GM18870 (cell line): ENCODE results near the gene SLC9A1.

Experiments used
- ATAC-seq: cut with Tn5 transposase; IDR thresholded peaks from one replicate; pipeline ENCODE4 v1.9.1; 2021; ENCODE audit warnings: moderate library complexity; ENCODE audit not compliant: unreplicated experiment

SLC9A1 gene

DNA sequence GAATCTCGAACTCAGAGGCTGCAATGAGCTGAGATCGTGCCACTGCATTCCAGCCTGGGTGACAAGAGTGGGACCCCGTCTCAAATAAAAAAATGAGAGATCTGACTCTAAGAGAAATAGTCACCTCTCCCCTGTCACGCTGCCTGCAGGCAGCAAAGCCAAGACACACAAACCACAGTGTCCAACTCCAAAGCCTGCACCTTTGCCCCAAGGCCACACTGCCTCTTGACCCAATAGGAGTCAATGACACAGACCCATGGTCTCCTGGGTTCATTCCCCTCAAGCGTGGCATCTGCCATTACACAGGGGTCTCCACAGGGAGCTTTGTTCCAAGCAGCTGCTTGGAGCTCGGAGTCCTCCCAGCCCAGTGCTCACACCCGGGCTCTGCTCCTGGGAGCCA lies 46.3 kb downstream of the SLC9A1 start:
- ATAC-seq = no peak

DNA sequence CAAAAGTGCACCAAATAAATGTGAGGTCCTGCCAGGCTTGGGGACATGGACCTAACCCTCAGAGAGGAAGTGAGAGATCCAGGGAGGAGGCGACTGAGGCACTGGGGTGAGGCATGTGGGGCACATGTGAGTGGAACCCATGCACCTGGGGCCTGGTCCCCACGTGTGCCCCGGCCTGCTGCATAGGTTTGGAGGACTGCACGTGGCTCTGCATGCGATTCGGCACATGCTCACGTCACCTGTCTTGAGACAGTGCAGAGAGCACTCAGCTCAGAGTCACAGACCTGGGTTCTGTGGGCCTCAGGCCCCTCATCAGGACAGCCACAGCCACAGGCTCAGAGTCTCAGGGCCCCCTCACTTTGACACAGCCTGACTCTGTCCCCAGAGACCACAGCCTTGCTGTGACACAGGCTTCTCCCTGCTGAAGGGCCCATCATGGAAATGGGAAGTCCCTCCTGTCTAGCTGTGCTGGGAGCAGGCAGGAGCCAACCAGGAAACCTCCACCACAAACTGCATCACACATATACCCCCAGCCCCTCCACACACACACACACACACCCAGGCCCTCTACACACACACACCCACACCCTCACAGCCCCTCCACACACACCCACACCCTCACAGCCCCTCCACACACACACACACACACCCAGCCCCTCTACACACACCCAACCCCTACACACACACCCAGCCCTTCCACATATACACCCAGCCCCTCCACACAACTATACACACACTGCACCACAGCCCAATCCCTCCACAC lies 48.2 kb downstream of the SLC9A1 start:
- ATAC-seq = no peak

DNA sequence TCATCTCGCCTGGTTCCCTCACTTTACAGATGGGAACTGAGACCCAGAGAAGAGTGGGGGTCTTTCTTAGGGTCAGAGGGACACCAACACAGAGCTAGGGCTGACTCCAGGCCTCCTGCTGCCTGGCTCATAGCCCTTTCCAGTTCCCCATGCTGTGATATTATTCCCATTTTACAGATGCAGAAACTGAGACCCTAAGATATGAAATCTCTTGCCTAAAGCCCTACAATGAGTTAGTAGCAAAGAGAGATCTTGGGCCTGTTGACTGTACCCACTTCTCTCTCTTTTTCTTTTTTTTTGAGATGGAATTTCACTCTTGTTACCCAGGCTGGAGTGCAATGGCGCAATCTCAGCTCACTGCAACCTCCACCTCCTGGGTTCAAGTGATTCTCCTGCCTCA lies 49.9 kb downstream of the SLC9A1 start:
- ATAC-seq = no peak

DNA sequence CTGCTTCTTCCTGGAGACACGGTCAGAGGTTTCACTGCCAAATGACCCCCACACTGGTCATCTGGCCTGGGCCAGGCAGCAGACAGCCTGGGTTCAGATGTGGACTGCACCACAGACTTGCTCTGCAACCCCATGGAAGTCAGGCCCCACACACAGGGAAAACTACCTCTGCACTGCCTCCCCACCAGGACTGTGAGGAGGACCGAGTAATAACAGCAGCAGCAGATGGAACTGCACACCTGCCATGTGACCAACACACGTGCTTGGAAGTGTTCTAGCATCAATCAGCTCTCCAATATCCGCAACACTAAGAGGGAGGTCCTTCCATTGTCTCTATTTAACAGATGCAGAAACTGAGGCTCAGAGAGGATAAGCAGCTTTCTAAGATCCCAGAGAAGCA lies 51.4 kb downstream of the SLC9A1 start:
- ATAC-seq = no peak

DNA sequence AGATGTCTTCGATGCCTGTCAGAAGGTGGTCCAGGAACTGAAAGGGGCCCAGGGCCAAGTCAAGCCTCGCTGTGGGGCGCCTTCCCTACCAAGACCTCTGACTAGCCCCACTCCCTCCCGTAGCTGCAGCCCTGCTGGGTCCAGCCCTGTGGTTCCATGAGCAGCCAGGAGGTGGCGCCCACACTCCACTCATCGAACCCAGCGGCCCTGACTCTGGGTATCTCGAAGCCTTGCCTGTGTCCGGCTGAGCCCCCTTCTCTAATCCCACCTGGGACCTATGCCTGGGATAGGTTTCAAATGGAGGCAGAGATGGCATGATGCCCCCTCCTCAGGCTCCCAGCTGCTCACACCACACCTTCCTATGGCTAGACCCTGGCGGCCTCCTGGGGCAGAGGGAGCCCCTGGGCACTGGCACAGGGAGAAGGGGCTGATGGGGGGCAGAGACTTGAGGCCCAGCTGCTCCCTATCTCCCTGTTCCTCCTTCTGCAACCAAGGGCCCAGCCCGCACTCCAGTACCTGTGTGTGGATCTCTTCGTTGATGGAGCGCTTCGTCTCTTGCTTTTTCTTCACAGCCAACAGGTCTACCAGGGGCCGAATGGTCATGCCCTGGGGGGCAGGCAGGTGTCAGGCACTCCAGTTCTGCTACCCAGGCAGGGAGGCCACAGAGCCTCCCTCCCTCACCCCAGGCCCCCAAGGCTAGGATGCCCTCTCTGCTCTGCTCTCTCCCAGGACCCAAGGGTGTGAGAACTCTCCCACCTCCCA lies 52.0 kb downstream of the SLC9A1 start:
- ATAC-seq = no peak

DNA sequence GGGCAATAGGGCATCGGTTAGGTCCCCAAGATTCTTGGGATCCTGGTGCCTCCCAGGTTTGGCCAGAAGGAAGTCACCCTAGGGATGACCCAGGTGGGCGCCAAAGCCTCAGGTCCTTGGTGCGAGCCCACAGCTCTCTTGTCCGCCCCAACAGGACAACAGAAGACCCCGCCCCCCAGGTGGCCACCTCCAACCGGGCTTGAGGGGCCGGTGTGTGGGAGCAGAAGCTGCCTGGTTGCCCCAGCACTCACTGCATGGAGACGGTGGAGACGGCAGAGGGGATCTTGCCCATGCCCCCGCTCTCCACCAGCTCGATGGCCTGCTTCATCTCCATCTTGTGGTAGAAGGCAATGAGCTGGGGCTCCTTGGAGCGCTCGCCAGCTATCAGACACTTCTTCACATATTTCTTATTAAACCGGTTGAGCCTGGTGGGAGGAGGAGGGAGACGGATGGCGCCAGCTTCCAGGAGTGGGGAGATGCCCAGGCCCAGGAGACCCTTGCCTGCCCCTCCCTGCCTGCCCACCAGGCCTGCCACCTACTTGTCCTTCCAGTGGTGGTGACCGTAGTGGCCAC lies 52.7 kb downstream of the SLC9A1 start:
- no peak for ATAC-seq

DNA sequence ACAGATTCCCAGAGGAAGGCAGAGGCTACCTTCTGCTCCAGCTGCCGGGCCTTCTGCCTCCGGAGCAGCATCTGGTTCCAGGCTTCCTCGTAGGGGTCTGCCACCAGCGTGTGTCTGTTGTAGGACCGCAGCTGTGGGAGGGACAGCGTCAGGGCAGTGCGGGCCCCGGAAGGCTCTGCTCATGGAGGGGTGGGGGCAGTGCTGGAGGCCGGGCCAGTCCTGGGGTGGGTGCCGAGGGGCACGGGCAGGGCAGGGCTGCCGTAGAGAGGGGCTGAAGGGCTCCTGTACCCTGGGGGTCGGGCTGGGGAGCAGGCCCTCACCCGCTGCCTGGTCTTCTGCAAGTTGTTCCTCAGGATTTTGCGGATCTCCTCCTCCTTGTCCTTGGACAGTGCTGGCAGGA lies 53.2 kb downstream of the SLC9A1 start:
- no peak for ATAC-seq

DNA sequence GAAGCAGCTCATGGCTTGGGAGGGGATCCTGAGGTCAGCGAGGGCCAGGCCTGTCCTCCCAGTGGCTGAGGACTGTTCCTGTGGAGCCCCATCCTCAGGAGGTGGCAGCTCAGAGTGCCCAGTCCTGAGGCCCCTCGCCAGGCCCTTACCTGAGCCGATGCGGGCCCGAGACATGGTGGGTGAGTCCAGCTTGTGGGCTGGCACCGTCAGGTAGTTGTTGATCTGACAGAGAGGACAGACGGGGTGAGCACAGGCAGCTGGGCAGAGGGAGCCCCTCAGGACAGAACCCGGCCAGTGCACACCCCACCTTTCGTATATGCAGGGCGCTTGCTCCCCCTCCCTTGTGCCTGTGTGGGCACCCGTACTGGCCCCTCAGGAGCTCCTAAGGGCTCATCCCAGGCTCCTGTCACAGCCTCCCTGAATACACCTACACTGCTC lies 53.9 kb downstream of the SLC9A1 start:
- ATAC-seq = no peak

DNA sequence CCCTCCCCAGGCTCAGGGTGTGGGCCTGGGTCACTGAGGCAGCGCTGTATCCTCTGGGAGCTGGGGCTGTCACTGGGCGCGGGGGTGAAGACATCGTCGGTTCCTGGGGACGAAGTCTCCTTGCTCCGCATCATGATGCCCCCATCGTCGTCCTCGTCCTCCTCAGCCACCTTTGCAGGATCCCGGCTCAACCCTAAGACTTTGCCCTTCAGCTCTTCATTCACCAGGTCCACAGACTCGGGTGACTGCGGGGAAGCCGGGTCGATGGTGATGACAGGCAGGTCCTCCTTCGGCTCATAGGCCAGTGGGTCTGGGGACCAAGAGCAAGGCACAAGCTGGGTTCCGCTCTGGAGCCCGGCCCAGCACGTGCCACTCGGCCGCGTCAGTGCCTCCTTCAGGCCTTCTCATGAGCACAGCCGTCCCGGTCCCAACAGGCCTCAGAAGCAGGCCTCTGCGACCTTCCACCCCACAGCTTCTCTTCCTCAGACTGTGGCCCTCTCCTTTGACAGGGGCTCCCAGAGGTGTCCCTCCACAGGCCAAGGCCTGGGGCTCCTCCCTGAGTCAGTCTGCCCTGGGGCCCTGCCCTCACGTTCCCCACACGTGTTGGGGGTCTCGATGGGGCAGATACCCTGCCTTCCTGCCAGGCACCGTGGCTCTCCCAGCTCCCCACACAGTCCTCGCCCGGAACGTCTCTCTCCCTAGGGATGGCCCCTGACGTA lies 54.4 kb downstream of the SLC9A1 start:
- ATAC-seq = no peak

DNA sequence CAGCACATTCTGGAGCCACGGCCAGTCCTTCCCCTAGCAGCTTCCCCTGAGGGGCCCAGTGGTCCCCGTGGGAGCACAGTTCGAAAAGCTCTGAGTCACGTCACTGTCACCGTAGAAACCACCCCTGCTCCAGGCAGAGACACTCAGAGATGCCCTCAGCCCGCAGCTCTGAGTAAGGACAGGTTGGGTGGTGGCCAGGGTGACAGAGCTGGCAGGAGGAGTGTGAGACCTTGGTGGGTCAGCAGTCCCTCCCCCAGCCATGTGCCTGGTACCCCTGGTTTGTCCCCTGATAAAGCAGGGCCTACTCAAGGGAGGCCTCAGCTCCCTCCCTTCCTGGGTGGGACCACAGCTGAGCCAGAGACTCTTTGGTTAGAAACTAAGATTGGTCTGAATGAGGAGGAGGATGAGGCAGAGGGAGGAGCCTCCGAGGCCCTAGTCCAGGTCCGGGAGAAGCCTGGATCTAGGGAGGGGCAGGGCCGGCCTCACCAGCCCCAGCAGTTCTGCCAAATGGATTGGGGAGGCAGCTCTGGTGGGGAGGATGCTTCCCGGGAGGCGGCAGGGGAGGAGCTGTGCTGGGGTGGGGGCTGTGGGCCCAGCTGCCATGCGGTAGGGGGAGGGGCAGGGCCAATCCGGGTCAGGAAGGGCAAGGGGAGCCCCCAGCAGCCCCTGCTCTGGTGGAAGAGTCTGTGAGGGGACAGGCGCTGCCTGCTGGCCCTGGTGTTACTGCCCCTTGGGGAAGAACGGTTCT lies 55.2 kb downstream of the SLC9A1 start:
- no peak for ATAC-seq

DNA sequence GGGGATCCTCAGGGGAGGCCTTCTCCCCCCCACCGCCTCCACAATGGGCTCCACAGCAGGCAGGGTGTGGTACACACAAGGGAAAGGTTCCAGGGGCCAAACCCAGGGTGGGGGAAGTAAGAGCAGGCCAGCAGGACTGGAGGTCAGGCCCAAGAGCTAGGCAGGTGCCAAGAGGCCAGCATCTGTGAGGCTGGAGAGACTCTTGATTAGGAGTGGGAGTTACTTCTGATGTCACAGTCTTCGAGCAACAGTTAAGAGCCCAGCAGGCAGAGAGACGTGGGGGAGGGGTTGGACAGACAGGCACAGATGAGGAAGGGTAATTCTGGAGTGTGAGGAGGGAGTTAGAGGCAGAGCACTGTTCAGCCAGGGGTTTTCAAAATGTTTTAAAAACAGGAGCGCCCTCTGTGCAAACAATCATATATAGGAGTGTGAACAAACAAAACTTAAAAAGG lies 55.8 kb downstream of the SLC9A1 start:
- ATAC-seq = no peak

DNA sequence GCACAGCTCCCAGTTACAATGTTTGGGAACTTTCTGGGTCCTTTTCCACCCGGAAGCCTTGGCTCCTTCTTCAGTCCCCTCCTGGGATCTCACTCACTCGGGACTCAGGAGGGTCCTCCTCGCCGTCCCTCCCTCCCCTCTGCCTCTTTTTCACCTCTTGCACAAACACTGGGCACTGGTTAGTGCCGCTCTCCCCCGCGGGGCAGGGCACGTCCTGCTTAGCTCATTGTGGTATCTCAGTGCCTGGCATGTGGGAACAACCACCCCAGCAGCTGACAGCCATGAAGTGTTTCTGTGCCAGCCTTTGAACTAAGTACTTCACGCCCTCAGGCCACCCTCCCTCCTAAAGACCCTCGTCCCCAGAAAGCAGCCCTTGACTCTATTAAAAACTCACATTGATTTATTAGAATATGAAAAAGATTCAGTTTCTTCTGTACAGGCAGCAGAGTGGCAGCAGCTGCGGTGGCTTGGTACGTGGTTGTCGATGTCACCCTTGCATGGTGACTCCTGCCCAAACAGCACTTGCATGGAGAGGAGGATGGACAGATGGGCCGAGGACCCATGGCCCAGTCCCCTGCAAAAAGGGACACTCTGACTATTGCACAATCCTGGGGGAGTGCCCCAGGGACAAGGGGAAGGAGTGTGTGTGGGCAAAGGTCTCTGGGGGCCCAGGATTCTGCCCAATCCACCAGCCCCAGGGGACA lies 56.3 kb downstream of the SLC9A1 start:
- no peak for ATAC-seq

DNA sequence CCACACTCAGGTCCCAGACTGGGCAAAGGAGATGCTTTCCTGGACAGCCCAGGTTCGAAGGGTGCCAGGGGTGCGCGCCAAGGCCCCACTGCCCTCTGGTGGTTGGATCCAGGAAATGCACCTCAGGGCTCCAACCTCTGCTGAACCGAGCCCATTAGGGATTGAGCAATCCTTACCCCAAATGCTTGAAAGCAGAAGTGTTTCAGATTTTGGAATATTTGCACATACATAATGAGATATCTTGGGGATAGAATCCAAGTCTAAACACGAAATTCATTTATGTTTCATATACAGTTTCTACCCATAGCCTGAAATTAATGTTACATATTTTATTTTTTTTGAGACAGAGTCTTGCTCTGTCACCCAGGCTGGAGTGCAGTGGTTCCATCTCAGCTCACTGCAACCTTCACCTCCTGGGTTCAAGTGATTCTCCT lies 57.4 kb downstream of the SLC9A1 start:
- ATAC-seq = no peak

DNA sequence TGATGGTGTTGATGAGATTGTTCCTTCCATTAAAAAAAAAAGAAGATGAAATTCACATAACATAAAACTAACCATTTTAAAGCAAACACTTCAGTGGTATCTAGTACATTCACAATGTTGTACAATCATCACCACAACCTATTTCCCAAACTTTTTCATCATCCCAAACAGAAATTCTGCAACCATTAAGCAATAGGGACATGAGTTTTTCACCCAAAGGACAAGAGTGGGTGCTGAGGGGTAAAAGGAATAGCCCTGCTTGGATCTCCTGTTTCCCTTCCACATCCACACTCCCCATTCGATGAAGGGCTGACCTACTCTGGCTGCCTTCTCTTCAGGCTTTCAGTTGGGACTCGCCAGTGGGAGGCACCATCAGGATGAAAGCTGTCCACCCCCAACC lies 59.3 kb downstream of the SLC9A1 start:
- ATAC-seq = no peak

DNA sequence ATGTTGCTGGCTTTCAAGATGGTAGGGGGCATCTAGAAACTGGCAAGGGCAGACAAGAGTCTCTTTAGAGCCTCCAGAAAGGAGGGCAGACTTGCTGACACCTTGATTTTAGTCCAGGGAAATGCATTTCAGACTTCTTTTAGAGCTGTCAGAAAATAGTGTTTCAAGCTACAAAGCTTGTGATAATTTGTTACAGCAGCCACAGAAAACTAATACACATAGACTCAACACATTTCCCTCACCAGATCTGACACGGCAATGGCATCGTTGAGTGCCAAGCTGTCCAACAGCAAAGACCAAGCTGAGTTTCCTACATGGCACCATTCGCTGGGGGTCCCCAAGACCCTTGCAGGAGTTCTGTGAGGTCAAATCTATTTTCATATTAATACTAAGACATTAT lies 62.0 kb downstream of the SLC9A1 start:
- ATAC-seq = no peak

DNA sequence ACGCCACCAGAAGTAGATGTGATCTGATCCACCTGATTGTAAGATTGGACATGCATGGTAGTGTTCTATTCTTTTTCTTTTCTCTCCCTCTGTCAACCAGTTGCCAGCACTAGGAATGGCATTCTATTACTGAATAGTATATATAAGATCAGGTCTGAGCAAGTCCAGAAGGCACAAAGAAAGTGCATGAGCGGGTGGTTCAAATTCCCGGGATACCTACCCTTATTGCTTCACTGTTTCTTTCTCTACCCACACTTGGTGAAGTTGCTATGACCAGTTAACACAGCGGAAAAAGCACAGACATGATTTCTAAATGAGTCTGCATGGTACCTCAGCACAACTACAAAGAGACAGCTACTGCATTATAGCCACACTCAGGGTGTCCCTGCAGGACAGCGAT lies 64.0 kb downstream of the SLC9A1 start:
- ATAC-seq = no peak

DNA sequence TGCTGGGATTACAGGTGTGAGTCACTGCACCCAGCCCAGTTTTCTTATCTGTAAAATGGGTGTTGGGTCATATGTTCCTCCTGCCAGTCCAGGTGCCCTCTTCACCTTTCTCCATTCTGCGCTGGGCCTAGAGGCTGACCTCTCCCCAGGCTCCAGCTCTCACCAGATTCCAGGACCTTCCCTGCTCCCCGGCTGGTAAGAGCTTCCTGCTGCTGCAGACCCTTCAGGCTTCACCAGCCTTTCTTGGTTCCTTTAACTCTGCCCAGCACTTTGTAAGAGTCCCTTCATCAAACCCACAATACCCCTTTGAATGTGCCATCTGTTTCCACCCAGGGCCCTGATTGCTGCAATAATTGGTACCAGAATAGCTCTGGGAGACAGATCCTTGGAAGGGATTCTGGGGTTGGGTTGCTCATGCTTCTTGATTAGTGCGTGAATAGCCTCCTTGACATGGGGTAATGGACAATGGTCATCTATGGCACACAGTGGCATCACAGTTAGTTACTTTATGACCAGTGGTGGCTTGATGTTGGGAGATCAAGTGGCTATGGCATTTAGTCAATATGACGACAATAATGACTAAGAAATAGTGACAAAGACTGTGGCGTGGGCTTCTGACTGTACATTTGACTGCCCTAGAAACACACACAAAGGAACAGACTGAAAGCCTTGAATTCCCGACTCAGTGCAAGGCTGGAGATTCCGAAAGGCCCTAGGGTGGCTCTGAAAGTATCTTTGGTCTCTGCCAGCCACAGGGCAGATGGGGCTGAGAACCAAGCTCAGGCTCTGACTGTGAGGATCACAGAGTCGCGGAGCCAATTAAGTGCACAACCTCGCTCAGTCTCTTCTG lies 67.3 kb downstream of the SLC9A1 start:
- ATAC-seq = no peak

DNA sequence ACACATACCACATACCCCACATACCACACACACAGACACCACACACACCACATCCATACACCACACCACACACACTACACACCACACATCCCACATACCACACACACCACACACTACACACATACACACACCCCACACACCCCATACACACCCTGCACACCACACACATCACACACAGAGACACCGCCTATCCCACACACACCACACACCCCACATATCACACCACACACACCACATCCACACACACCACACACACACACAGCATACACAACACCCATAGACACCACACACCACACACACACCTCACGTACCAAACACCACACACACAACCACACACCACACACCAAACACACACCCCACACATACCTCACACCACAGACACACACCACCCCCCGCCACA lies 68.3 kb downstream of the SLC9A1 start:
- no peak for ATAC-seq

DNA sequence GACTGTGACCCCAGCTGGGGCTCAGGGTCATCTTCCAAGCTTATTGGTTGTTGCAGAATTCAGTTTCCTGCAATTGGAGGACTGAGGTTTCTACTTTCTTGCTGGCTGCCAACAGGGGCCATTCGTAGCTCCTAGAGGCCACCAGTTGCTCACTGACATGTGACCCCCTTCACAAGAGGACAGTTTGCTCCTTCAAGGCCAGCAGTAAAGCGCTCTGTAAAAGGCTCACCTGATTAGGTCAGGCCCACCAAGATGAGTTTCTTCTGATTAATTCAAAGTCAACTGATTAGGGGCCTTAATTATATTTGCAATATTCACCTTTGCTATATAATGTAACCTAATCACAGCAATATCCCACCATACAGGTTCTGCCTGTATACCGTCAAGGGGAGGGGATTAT lies 68.9 kb downstream of the SLC9A1 start:
- ATAC-seq = no peak
